Measurements from ENCODE around the gene NOX1.
"Not testable (repeated sequence)": the region's sequence is repeated elsewhere in the genome, so short reads cannot be mapped to it uniquely, and the experiment has no call there.

The NOX1 gene

DNA sequence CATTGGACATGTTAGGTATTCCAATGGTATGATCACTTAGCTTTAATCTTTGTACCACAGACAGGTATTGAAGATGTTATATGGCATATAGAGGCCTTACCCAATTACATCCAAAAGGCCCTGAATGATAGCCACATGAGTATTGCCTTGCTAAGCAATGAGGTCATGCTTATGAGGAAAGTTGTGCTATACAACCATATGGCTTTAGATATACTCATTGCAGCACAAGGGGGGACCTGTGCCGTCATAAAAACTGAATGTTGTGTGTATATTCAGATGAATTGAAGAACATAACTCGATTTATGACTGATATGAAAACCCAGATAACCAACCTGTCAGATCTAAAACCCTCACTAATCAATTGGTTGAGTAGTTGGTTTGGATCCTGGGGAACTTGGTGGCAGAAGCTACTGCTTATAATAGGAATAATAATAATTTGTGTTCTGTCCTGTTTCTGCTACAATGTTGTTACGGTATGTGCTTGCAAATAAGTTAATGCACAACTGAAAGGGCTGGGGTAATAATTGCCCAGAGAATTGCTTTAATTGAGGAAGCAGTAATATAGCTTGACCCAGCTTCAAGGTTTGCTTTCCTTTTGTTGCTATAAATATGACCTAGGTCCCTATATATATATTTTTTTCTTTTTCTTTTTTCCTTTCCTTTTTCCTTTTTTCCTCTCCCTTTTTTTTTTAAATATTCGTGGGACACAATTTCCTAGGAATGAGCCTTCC is 75.5 kb downstream of the NOX1 start:
- TF ChIP-seq CTCF (IDR thresholded peaks at IDR 0.05; ENCODE audit: insufficient read depth, low read depth, low read length, missing control alignments): no peak
- no peak overlapping the region for H3K4me3 ChIP-seq (ENCODE audit: low read length)
- no peak for DNase-seq (ENCODE audit: low read depth)

- DNase-seq (ENCODE audit: low read depth): no peak
- no peak for TF ChIP-seq CTCF (IDR thresholded peaks at IDR 0.05; ENCODE audit: insufficient read depth, low read depth, low read length, missing control alignments)
- H3K4me3 ChIP-seq (ENCODE audit: low read length): no peak overlapping the region
Measured at GRCh38 chrX:100797359-100797758, 76.8 kb downstream of the NOX1 start.

GRCh38 chrX:100796371-100796770 is 77.8 kb downstream of the NOX1 start:
- not testable (repeated sequence) for DNase-seq (ENCODE audit: low read depth); H3K4me3 ChIP-seq (ENCODE audit: low read length)
